Right lobe of liver (tissue), 6 donors: ENCODE results near the gene CHRM2. TPM values are rescaled to one million over a fixed set of nuclear protein-coding genes. Genes with fewer than 3 reads are reported as not detected.
A peak's percentile ranks its signal among the peaks of the same experiment; 100 is the strongest.
"Not testable (repeated sequence)": the region's sequence is repeated elsewhere in the genome, so short reads cannot be mapped to it uniquely, and the experiment has no call there.

Experiments used
- ATAC-seq, 4 donors: fragments of 200-7000 bp; cut with Tn5 transposase; one replicate each; pipeline ENCODE4 v1.9.1; 2020; ENCODE audit warnings: mild to moderate bottlenecking in 4 of 4, moderate library complexity in 4 of 4
- DNase-seq, 3 donors: peaks; one replicate each; pipeline ENCODE4 v3.0.0-alpha.2; 2020
- H3K27ac ChIP-seq, 3 donors: fragments of 200-600 bp; one replicate each; pipeline ENCODE4 v1.8.0; 2022
- H3K27me3 ChIP-seq, 2 donors: fragments of 200-600 bp; one replicate each; pipeline ENCODE4 v1.8.0; 2022
- H3K36me3 ChIP-seq, 4 donors: fragments of 200-600 bp; sonication (generic) in 1 of 4; one replicate each; pipeline versions ENCODE4 v1.5.1 to v1.8.0; 2017 to 2022; ENCODE audit warnings: control low read depth in 1 of 4
- H3K4me1 ChIP-seq, 4 donors: fragments of 200-600 bp; sonication (generic) in 1 of 4; one replicate each; pipeline versions ENCODE4 v1.5.1 to v1.8.0; 2017 to 2022; ENCODE audit warnings: control low read depth in 1 of 4
- H3K4me3 ChIP-seq, 3 donors: fragments of 200-600 bp; one replicate each; pipeline ENCODE4 v1.8.0; 2022
- H3K9me3 ChIP-seq, 4 donors: fragments of 200-600 bp; sonication (generic) in 1 of 4; one replicate each; pipeline versions ENCODE4 v1.5.1 to v1.8.0; 2017 to 2022; ENCODE audit warnings: control low read depth in 1 of 4
- CTCF ChIP-seq, 4 donors: fragments of 200-600 bp in 3 of 4; fragments of 450-650 bp in 1 of 4; IDR thresholded peaks; one replicate each; pipeline versions ENCODE4 v1.5.1 to v1.8.0; 2016 to 2022; ENCODE audit warnings: antibody characterized with exemption in 4 of 4, mild to moderate bottlenecking in 2 of 4
- POLR2A ChIP-seq: fragments of 450-650 bp; IDR thresholded peaks from one replicate; pipeline ENCODE4 v1.6.1; 2017; ENCODE audit warnings: antibody characterized with exemption, mild to moderate bottlenecking
- WGBS: methylation state at CpG from one replicate; pipeline ENCODE4 v1.1.6; 2018; ENCODE audit warnings: low coverage, low lambda C conversion rate; ENCODE audit not compliant: insufficient coverage; ENCODE audit errors: missing lambda C conversion rate; 5-methylcytosine and 5-hydroxymethylcytosine counted together
- intact Hi-C, 2 donors: fragments of 100-400 bp; cut with DNase I; formaldehyde crosslinking; loops; one replicate each; pipeline versions ENCODE4 v1.11.2 to v1.14.1; 2022
- long read RNA-seq: library from polyadenylated mRNA; unstranded; transcript quantifications from one replicate; pipeline ENCODE4 v2.0.0, GENCODE V29; 2019
- total RNA-seq, 6 experiments: library from RNA; depleted of rRNA in 2 of 6; stranded (reverse); fragments of >200 nt in 2 of 6; fragmentation: NEBNext Ultra II Directional in 3 of 6; extraction: Animal tissue kit (Norgen Biotek cat#: 25700) in 3 of 6; gene quantifications; one replicate each; pipeline versions ENCODE4 v1.1.0 to v1.2.4, GENCODE V29; 2016 to 2023
- donor health status: DM: no; HTN: yes; CAD: no.
- donor health status: DM: no; HTN: no; CAD: no.
- donor health status: DM: no; HTN: no; CAD: no.
- donor health status: DM: no; HTN: yes; CAD: no.
- donor health status: DM: no; HTN: yes; CAD: no.

The CHRM2 gene
- 1 to 10 TPM in 1 of 6 experiments, under 1 TPM in 5; 0.25 to 1.1 (median 0.41) TPM for total RNA-seq
- long read RNA-seq = 0 reads

GRCh38 chr7:136868496-136869000, at the start of gene CHRM2:
TSS of gene CHRM2 (plus strand) at chr7:136868652. CDS start at chr7:137014866, 146,214 bp downstream.
- Histone ChIP-seq H3K4me1 (no peaks in the 10 kb centered on the region), H3K27ac (no peak within 1 kb of the TSS), H3K27me3 (peaks cover 0 to 7% of the 10 kb centered on the region in 2 donors), H3K4me3 (peak within 1 kb of the TSS in 1 of 3 donors; percentile 16), H3K9me3 (no peaks in the 10 kb centered on the region), H3K36me3 (no peaks in the 10 kb centered on the region)
- no peak for TF ChIP-seq POLR2A
- TF ChIP-seq CTCF (IDR thresholded peaks at IDR 0.05) = no peak
- intact Hi-C loops = no loop called here
- ATAC-seq (no peak), DNase-seq (no peak)
- WGBS = 1% methylated on average over 10 of the region's 23 CpGs

- H3K9me3 ChIP-seq, H3K27ac ChIP-seq, ATAC-seq, intact Hi-C loops, DNase-seq, H3K4me1 ChIP-seq, H3K36me3 ChIP-seq, H3K4me3 ChIP-seq, H3K27me3 ChIP-seq: not testable (repeated sequence)
- no CpG with 5 or more reads among the region's 16 CpGs for WGBS
These were observed 37.1 kb upstream of the CHRM2 start for GRCh38 chr7:136831398-136831797.

- H3K4me3 ChIP-seq = no peak overlapping the region
- no peak overlapping the region for H3K27ac ChIP-seq
- H3K9me3 ChIP-seq = no peaks in the 10 kb centered on the region
- no peaks in the 10 kb centered on the region for H3K27me3 ChIP-seq
- ATAC-seq (no peak), DNase-seq (no peak)
- 8% methylated on average over 1 of the region's 1 CpG for WGBS
- intact Hi-C loops = no loop called here
- H3K36me3 ChIP-seq = no peaks in the 10 kb centered on the region
- no peak for TF ChIP-seq POLR2A
- TF ChIP-seq CTCF (IDR thresholded peaks at IDR 0.05) = no peak
- no peaks in the 10 kb centered on the region for H3K4me1 ChIP-seq
These were observed 22.5 kb upstream of the CHRM2 start for GRCh38 chr7:136845899-136846465.

- no peaks in the 10 kb centered on the region for H3K27me3 ChIP-seq
- no peaks in the 10 kb centered on the region for H3K36me3 ChIP-seq
- H3K4me3 ChIP-seq = no peak overlapping the region
- ATAC-seq (no peak), DNase-seq (no peak)
- intact Hi-C loops = no loop called here
- no peaks in the 10 kb centered on the region for H3K4me1 ChIP-seq
- no peaks in the 10 kb centered on the region for H3K9me3 ChIP-seq
- WGBS = 36% methylated on average over 2 of the region's 2 CpGs
- TF ChIP-seq CTCF (IDR thresholded peaks at IDR 0.05) (no peak), POLR2A (no peak)
- no peak overlapping the region for H3K27ac ChIP-seq
These were observed 20.6 kb upstream of the CHRM2 start for GRCh38 chr7:136847858-136848257.

GRCh38 chr7:136853654-136854053, 14.8 kb upstream of the CHRM2 start:
- DNase-seq (no peak), ATAC-seq (no peak)
- no peaks in the 10 kb centered on the region for H3K9me3 ChIP-seq
- no peak overlapping the region for H3K27ac ChIP-seq
- no peaks in the 10 kb centered on the region for H3K27me3 ChIP-seq
- no peak overlapping the region for H3K4me3 ChIP-seq
- WGBS = 26% methylated on average over 2 of the region's 2 CpGs
- H3K36me3 ChIP-seq = no peaks in the 10 kb centered on the region
- intact Hi-C loops = no loop called here
- H3K4me1 ChIP-seq = no peaks in the 10 kb centered on the region
- TF ChIP-seq CTCF (IDR thresholded peaks at IDR 0.05) (no peak), POLR2A (no peak)
